HUES48 (cell line): ENCODE measurements around the gene PRR19.
A peak's percentile ranks its signal among the peaks of the same experiment; 100 is the strongest.

Source experiments
- H3K27ac ChIP-seq: one replicate; pipeline ENCODE4 v1.7.0; 2013; ENCODE audit warnings: low read depth, low read length, inconsistent platforms
- H3K27me3 ChIP-seq: 2 replicates; pipeline ENCODE4 v1.6.1; 2013; ENCODE audit warnings: mild to moderate bottlenecking, low read length; ENCODE audit not compliant: control insufficient read depth, insufficient read depth
- H3K36me3 ChIP-seq: 2 replicates; pipeline ENCODE4 v1.6.1; 2013; ENCODE audit warnings: low read length; ENCODE audit not compliant: control insufficient read depth, insufficient read depth
- H3K4me1 ChIP-seq: 2 replicates; pipeline ENCODE4 v1.6.1; 2013; ENCODE audit warnings: mild to moderate bottlenecking, low read length; ENCODE audit not compliant: control insufficient read depth, insufficient read depth
- H3K4me3 ChIP-seq: 2 replicates; pipeline ENCODE4 v1.5.1; 2013; ENCODE audit warnings: mild to moderate bottlenecking, low read depth, low read length
- H3K9ac ChIP-seq: 2 replicates; pipeline ENCODE4 v1.6.1; 2013; ENCODE audit warnings: mild to moderate bottlenecking, low read depth, low read length, moderate library complexity
- H3K9me3 ChIP-seq: 2 replicates; pipeline ENCODE4 v1.6.1; 2013; ENCODE audit warnings: low read length; ENCODE audit not compliant: control insufficient read depth, insufficient read depth

PRR19 gene

GRCh38 chr19:42291435-42291810 is 10.5 kb upstream of the PRR19 start:
- Histone ChIP-seq H3K9ac (no peak overlapping the region), H3K27ac (no peak overlapping the region), H3K27me3 (no peaks in the 10 kb centered on the region), H3K36me3 (peaks cover 75% of the 10 kb centered on the region), H3K4me1 (peaks cover 5% of the 10 kb centered on the region; the same call in 1 of the 2 replicates), H3K9me3 (no peaks in the 10 kb centered on the region), H3K4me3 (no peak overlapping the region)

GRCh38 chr19:42292042-42292960 is 9.6 kb upstream of the PRR19 start:
- no peak overlapping the region for H3K9ac ChIP-seq
- H3K4me1 ChIP-seq, result peaks cover 5% of the 10 kb centered on the region; the same call in 1 of the 2 replicates
- no peak overlapping the region for H3K4me3 ChIP-seq
- no peaks in the 10 kb centered on the region for H3K9me3 ChIP-seq
- H3K27ac ChIP-seq, result no peak overlapping the region
- H3K36me3 ChIP-seq, result peaks cover 78% of the 10 kb centered on the region
- H3K27me3 ChIP-seq, result no peaks in the 10 kb centered on the region

GRCh38 chr19:42292963-42293362 is 9.0 kb upstream of the PRR19 start:
- Histone ChIP-seq H3K36me3 (peaks cover 71% of the 10 kb centered on the region), H3K9ac (no peak overlapping the region), H3K27me3 (no peaks in the 10 kb centered on the region), H3K27ac (no peak overlapping the region), H3K9me3 (no peaks in the 10 kb centered on the region), H3K4me1 (peaks cover 5% of the 10 kb centered on the region; the same call in 1 of the 2 replicates), H3K4me3 (no peak overlapping the region)

- H3K27me3 ChIP-seq, result no peaks in the 10 kb centered on the region
- peaks cover 5% of the 10 kb centered on the region; the same call in 1 of the 2 replicates for H3K4me1 ChIP-seq
- H3K27ac ChIP-seq, result no peak overlapping the region
- H3K36me3 ChIP-seq, result peaks cover 68% of the 10 kb centered on the region
- H3K9ac ChIP-seq, result no peak overlapping the region
- no peaks in the 10 kb centered on the region for H3K9me3 ChIP-seq
- no peak overlapping the region for H3K4me3 ChIP-seq
These were observed 8.4 kb upstream of the PRR19 start for GRCh38 chr19:42293540-42293939.

- Histone ChIP-seq H3K9me3 (no peaks in the 10 kb centered on the region), H3K36me3 (peaks cover 65% of the 10 kb centered on the region)
These were observed 8.0 kb upstream of the PRR19 start for GRCh38 chr19:42293948-42294347.

GRCh38 chr19:42294471-42295137 is 7.3 kb upstream of the PRR19 start:
- Histone ChIP-seq H3K4me3 (no peak overlapping the region), H3K27ac (no peak overlapping the region)

More at GRCh38 chr19:42293948-42294347, 8.0 kb upstream of the PRR19 start:
- H3K4me1 ChIP-seq, result peaks cover 5% of the 10 kb centered on the region; the same call in 1 of the 2 replicates
- H3K27ac ChIP-seq, result no peak overlapping the region
- H3K9ac ChIP-seq, result no peak overlapping the region
- H3K27me3 ChIP-seq, result no peaks in the 10 kb centered on the region
- H3K4me3 ChIP-seq, result no peak overlapping the region

GRCh38 chr19:42295342-42295741 is 6.6 kb upstream of the PRR19 start:
- Histone ChIP-seq H3K9ac (no peak overlapping the region), H3K27me3 (no peaks in the 10 kb centered on the region), H3K4me1 (peaks cover 5% of the 10 kb centered on the region; the same call in 1 of the 2 replicates), H3K36me3 (peaks cover 57% of the 10 kb centered on the region), H3K27ac (peak overlapping the region; percentile 36), H3K4me3 (no peak overlapping the region), H3K9me3 (no peaks in the 10 kb centered on the region)

More at GRCh38 chr19:42294471-42295137, 7.3 kb upstream of the PRR19 start:
- no peak overlapping the region for H3K9ac ChIP-seq
- no peaks in the 10 kb centered on the region for H3K27me3 ChIP-seq
- H3K4me1 ChIP-seq, result peaks cover 5% of the 10 kb centered on the region; the same call in 1 of the 2 replicates
- H3K9me3 ChIP-seq, result no peaks in the 10 kb centered on the region
- H3K36me3 ChIP-seq, result peaks cover 59% of the 10 kb centered on the region

- H3K36me3 ChIP-seq, result peaks cover 52% of the 10 kb centered on the region
- H3K9me3 ChIP-seq, result no peaks in the 10 kb centered on the region
- peak overlapping the region; percentile 36 for H3K27ac ChIP-seq
- H3K27me3 ChIP-seq, result no peaks in the 10 kb centered on the region
- H3K4me3 ChIP-seq, result no peak overlapping the region
- H3K4me1 ChIP-seq, result peaks cover 4% of the 10 kb centered on the region; the same call in 1 of the 2 replicates
- no peak overlapping the region for H3K9ac ChIP-seq
These were observed 6.0 kb upstream of the PRR19 start for GRCh38 chr19:42295831-42296525.

- Histone ChIP-seq H3K27me3 (no peaks in the 10 kb centered on the region), H3K9ac (no peak overlapping the region), H3K9me3 (no peaks in the 10 kb centered on the region), H3K27ac (no peak overlapping the region), H3K36me3 (peaks cover 44% of the 10 kb centered on the region), H3K4me1 (peaks cover 7% of the 10 kb centered on the region), H3K4me3 (no peak overlapping the region)
These were observed 4.9 kb upstream of the PRR19 start for GRCh38 chr19:42297039-42297438.

- no peak overlapping the region; the same call in 1 of the 2 replicates for H3K9ac ChIP-seq
- H3K27me3 ChIP-seq, result no peaks in the 10 kb centered on the region
- H3K36me3 ChIP-seq, result peaks cover 10% of the 10 kb centered on the region
- H3K4me1 ChIP-seq, result peaks cover 14% of the 10 kb centered on the region
- peak overlapping the region; percentile 74 for H3K27ac ChIP-seq
- H3K4me3 ChIP-seq, result peak overlapping the region; percentile 93
- H3K9me3 ChIP-seq, result no peaks in the 10 kb centered on the region
These were observed 1.2 kb downstream of the PRR19 start for GRCh38 chr19:42303101-42303464.
